Thyroid gland (tissue), 4 donors: ENCODE measurements around the gene NKX1-1.

ENCODE experiments used
- POLR2A ChIP-seq, 2 donors: fragments of 450-650 bp; IDR thresholded peaks; one replicate each; pipeline ENCODE4 v1.6.1; 2017; ENCODE audit warnings: antibody characterized with exemption in 2 of 2, mild to moderate bottlenecking in 2 of 2, moderate library complexity in 1 of 2
- TF ChIP-seq, protein P1 (sequence below), 6 experiments: fragments of 200-600 bp in 3 of 6; fragments of 450-650 bp in 3 of 6; sonication (generic) in 3 of 6; IDR thresholded peaks; one replicate each; pipeline ENCODE4 v1.5.1; 2016 to 2019; ENCODE audit warnings: antibody characterized with exemption in 6 of 6, mild to moderate bottlenecking in 2 of 6, inconsistent platforms in 1 of 6, moderate library complexity in 1 of 6

DNA sequence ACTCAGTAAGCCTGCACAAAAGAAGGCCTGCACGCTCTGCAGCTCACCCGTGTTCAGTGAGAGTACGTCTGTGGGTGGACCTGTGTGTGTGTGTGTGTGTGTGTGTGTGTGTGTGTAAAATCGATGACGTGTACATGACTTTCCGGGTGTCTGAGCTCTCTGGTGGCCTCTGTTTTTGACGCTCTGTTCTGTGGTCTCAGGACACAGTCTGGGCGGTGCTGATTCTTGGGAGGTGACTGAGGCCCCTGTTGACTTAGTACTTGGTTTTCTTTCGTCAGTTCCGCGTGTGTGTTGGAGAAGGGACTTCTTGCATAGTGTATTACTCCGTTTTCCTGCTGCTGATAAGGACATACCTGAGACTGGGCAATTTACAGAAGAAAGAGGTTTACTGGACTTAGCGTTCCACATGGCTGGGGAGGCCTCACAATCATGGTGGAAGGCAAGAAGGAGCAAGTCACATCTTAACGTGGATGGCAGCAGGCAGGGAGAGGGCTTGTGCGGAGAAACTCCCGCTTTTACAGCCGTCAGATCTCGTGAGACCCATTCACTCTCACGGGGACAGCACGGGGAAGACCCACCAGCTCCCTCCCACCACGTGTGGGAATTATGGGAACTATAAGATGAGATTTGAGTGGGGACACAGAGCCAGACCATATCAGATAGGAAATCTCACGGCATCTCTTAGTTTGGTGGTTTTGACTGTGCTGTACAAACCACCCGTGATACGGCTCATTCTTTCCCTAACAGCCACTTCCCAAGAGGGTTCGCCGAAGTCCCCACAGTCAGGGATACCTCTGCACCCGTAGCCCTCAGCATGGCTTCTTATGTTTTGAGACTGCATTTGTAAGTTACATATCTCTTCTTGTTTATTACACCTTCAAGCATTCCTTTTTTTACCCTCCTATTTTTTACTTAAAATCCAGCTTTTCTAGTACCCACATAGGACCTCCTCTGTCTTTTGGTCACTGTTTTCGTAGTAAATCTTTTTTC is 34.8 kb downstream of the NKX1-1 start:
- TF ChIP-seq, protein P1, sequence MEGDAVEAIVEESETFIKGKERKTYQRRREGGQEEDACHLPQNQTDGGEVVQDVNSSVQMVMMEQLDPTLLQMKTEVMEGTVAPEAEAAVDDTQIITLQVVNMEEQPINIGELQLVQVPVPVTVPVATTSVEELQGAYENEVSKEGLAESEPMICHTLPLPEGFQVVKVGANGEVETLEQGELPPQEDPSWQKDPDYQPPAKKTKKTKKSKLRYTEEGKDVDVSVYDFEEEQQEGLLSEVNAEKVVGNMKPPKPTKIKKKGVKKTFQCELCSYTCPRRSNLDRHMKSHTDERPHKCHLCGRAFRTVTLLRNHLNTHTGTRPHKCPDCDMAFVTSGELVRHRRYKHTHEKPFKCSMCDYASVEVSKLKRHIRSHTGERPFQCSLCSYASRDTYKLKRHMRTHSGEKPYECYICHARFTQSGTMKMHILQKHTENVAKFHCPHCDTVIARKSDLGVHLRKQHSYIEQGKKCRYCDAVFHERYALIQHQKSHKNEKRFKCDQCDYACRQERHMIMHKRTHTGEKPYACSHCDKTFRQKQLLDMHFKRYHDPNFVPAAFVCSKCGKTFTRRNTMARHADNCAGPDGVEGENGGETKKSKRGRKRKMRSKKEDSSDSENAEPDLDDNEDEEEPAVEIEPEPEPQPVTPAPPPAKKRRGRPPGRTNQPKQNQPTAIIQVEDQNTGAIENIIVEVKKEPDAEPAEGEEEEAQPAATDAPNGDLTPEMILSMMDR (IDR thresholded peaks at IDR 0.05) = no peak
- no peak for TF ChIP-seq POLR2A (IDR thresholded peaks at IDR 0.05)
